NOMO-1 treated with DMSO at 0.1 percent for 48 hours (cell line): ENCODE results near the gene XIRP1.
A peak's percentile ranks its signal among the peaks of the same experiment; 100 is the strongest.
"Not testable (repeated sequence)": the region's sequence is repeated elsewhere in the genome, so short reads cannot be mapped to it uniquely, and the experiment has no call there.

ENCODE experiments used
- DNase-seq: peaks from one replicate; lab custom pipeline; 2025; ENCODE audit not compliant: unreplicated experiment; lab: John Stamatoyannopoulos, UW

The XIRP1 gene, protein sequence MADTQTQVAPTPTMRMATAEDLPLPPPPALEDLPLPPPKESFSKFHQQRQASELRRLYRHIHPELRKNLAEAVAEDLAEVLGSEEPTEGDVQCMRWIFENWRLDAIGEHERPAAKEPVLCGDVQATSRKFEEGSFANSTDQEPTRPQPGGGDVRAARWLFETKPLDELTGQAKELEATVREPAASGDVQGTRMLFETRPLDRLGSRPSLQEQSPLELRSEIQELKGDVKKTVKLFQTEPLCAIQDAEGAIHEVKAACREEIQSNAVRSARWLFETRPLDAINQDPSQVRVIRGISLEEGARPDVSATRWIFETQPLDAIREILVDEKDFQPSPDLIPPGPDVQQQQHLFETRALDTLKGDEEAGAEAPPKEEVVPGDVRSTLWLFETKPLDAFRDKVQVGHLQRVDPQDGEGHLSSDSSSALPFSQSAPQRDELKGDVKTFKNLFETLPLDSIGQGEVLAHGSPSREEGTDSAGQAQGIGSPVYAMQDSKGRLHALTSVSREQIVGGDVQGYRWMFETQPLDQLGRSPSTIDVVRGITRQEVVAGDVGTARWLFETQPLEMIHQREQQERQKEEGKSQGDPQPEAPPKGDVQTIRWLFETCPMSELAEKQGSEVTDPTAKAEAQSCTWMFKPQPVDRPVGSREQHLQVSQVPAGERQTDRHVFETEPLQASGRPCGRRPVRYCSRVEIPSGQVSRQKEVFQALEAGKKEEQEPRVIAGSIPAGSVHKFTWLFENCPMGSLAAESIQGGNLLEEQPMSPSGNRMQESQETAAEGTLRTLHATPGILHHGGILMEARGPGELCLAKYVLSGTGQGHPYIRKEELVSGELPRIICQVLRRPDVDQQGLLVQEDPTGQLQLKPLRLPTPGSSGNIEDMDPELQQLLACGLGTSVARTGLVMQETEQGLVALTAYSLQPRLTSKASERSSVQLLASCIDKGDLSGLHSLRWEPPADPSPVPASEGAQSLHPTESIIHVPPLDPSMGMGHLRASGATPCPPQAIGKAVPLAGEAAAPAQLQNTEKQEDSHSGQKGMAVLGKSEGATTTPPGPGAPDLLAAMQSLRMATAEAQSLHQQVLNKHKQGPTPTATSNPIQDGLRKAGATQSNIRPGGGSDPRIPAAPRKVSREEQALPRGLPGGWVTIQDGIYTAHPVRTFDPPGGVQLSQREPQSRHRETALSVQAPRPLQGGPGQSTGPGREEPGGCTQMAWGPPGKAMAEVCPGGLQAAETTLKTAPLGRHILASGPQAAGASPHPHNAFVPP (N-terminal part only)

GRCh38 chr3:39192490-39193092, at the start of gene XIRP1:
Gene XIRP1 (minus strand): TSS chr3:39192595. CDS start chr3:39189445, 3,150 bp downstream.
- DNase-seq = no peak

- DNase-seq = peak; percentile 57
These were observed 49.2 kb upstream of the XIRP1 start for GRCh38 chr3:39241561-39241960.

DNA sequence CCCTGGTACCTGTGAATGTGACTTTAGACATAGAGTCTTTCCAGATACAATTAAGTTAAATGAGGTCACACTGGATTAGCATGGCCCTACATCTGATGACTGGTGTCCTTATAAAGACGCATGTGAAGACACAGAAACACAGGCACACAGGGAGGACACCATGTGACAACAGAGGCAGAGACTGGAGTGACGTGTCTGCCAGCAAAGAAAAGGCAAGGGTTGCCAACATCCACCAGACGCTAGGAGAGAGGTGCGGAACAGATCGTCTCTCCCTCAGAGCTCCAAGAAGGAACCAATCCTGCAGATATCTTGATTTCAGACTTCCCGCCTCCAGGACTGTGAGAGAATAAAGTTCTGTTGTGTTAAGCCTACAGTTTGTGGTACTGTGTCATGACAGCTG, 44.6 kb upstream of the XIRP1 start:
- no peak for DNase-seq

- DNase-seq = no peak
These were observed 42.3 kb upstream of the XIRP1 start for GRCh38 chr3:39234651-39235050.

DNA sequence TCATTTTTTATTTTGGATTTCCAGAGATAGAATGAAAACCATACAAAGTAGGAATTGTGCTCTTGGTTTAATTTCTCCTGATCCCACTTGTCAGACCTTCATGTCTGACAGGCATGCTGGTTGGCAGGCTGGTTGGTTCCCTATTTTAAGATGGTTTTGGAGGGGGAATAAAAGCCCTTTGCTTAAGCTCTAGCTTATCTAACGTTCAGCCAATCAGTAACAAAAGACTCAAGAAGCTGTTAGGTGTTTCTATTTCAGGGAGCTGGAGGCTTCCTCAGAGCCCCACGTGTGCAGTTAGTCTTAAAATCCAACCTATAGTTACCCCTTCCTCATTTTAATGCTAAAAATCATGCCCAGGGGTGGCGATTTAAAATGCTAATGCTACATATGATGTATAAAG, 40.5 kb upstream of the XIRP1 start:
- peak; percentile 55 for DNase-seq

DNA sequence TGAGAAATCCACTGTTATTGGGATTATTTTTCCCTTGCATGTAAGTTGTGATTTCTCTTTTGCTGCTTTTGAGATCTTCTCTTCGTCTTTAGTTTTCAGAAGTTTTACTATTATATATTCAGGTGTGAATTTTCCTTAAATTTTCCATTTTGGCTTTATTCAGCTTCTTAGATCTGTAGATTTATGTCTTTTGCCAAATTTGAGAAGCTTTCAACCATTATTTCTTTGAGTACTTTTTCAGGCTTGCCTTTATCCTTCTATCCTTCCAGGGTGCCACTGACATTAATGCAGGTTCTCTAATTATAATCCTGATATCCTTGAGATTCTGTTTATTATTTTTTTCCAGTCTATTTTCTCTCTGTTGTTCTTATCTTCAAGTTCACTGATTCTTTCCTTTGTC, 38.1 kb upstream of the XIRP1 start:
- no peak for DNase-seq

DNA sequence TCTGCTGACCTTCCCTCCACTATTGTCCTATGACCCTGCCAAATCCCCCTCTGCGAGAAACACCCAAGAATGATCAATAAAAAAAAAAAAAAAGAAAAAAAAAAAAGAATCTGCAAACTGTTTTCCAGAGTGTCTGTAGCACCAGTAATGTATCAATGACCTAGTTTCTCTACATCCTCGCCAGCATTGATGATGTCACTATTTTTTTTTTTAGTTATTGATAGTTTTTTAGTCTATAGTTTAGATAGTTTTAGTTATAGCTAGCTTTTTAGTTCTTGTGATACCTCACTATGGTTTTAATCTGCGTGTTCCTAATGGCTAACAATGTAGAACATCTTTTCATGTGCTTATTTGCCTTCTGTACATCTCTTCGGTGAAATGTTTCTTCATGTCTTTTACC, 36.1 kb upstream of the XIRP1 start:
- DNase-seq = no peak

- DNase-seq = not testable (repeated sequence)
These were observed 35.2 kb upstream of the XIRP1 start for GRCh38 chr3:39227596-39227995.

DNA sequence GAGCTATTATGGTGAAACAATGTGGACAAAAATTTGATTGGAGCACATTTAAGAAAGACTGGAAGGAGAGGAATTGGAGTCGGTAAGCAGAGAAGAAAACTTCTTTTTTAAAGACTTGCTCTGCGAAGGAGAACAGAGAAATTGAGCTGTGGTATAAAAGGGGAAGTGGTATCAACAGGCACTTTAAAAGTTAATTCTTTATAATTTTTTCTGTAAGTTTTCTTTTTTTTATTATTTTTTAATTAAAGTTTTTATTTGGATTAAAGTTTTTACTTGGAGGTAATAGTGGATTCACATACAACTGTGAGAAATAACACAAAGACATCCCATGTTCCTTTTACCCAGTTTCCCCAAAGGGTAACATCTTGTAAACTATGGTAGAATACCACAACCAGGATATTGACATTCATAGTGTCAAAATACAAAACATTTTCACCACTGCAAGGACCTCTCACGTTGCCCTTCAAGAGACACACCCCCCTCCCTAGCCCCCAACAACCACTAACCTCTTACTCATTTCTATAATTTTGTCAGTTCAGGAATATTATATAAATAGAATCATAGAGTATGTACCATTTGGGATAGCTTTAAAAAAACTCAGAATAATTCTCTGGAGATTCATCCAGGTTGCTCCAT, 33.8 kb upstream of the XIRP1 start:
- peak; percentile 85 for DNase-seq

DNA sequence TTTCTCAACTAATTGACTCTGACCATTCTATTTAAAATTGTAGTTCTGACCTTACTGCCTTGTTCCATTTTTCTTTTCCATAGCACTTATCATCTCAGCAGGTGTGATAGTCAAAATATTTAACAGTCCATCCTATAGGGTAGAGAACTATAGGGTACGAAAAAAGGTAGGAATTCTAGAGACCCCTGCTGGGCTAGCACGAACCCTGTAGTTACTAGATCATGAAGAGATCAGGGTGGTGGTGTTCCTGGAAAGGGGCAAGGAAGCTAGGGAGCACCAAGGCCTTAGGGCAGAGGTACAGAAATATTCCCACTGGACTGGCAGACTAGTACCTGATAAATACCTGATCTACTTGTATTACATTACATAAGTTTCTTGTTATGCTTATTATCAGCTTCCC, 31.9 kb upstream of the XIRP1 start:
- no peak for DNase-seq

- no peak for DNase-seq
These were observed 30.5 kb upstream of the XIRP1 start for GRCh38 chr3:39222939-39223338.

DNA sequence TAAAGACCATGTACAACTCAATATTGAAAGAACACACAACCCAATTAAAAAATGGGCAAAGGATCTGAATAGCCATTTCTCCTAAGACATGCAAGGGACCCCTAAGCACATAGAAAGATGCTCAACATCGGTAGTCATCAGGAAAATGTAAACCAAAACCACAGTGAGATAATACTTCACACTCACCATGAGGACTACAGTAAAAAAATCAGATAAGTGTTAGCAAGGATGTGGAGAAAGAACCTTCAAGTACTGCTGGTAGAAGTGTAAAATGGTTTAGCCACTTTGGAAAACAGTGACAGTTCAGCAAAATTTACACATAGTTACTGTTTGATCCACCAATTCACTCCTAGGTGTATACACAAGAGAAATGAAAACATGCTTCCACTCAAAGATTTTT, 30.1 kb upstream of the XIRP1 start:
- DNase-seq = no peak

GRCh38 chr3:39221141-39221530, 28.7 kb upstream of the XIRP1 start:
- DNase-seq = peak; percentile 40

DNA sequence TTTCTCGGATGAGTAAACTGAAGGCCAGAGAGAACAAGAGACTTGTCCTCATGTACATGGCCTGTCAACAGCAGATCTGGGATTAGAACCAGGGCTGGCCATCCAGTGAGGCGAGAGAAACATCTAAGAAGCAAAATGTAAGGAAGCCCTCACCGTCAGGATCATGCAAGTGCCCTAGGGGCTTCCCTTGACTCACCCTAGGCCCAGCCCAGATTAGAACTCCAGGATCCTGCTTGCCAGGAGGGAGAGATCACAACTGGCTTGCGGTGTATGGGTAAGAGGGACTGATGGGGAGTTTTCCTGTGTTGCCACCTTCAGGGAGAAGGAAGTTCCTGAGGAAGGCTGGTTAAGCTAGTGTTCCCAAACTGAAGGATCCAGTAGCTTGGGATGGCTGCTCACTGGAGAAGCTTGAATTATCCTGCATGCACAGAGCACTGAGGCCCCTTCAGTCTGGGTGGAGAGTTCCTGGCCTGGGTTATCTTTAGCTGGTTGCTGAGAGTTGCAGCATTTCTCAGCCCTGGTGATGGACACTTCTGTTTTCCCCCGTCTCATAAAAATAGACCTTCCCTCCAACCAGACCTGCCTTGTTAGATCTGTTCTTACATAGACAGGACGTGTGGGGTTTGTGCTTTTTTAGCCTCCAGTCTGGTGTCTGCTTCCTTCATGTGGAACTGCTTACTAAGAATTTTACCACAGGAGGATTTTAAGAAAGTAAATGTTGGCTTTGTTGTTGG, 28.2 kb upstream of the XIRP1 start:
- DNase-seq = peak; percentile 79

DNA sequence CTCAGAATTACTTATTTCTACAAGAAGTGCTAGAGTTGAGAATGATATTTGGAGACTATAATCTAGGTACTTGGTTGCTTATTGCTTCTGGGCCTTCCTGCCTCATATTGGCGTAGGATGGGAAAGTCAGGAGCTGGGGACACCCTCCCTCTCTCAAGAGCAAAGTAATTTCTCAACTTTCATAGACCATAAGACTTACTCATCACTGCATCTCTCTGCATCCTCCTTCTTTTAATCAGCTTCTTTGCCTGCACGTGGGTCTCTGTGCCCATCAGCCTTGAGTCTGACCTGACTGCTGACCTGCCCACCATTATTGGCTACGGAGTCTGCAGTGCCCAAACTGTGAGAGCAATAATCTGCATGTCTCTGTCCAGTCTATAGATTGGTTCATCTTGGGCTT, 27.3 kb upstream of the XIRP1 start:
- DNase-seq = no peak

DNA sequence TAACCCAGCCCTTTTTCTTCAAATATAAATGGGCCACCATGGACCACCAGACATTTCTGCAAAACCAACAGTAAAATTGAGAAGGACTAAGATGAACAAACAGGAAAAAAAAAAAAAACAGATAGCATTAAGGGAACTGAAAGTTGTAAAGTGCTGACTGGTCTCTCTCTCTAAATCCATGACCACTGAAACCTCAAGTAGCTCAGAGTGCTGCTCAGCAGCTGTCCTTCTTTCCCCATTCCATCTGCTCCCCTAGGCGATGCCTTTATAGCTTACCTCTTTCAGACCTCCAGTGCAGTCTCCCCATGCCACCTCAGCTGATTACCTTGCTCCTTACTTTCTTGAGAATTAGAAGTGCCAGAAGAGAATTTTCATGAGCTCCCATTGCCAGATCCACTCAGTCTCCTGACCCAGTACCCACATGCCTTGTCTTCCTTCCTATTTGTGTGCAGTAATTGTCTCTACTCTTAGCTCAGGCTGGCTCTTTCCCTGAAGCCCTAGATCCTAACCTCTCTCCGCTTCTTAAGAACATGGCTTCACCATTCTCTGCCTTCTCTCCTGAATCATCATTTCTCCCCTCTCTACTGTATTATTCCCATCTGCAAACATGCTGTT, 23.9 kb upstream of the XIRP1 start:
- peak; percentile 94 for DNase-seq

DNA sequence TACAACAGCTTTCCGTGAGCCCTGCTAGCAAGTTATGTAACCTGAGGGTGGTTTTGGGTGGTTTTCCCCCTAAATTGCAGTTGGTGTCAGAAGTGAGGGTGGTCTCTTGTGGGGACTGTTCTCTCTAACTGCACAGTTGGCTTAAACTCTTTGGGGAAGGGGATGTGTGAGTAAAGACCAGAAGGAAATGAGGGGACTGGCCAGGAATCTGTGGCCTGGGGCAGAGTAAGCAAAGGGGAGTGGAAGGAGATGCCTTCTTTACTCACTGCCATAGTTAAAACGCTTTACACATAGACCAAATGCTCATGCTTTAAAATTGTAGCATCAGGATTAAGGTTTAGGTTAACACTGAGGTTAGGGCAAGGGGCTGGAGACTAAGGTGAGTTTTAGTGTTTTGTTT, 21.2 kb upstream of the XIRP1 start:
- DNase-seq = no peak

DNA sequence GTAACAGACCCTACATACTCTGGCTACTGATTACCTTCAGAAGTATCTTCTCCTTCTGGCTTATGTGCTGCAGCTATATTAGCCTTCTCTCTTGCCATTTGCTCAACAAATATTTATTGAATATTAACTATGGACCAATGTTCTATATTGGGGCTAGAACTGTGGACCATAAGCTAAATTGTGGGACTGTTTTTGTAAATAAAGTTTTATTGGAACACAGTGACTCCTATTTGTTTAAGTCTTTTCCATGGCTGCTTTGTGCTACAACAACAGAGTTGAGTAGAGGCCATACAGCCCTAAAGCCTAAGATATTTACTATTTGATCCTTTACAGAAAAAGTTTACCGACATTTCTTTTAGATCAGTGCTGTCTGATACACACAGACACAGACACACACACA, 20.3 kb upstream of the XIRP1 start:
- DNase-seq = no peak

GRCh38 chr3:39211332-39212130, 19.1 kb upstream of the XIRP1 start:
- DNase-seq = no peak
